GM13976 (cell line): ENCODE measurements around the gene ARL2BP.

ENCODE experiments used
- DNase-seq: peaks from one replicate; pipeline ENCODE4 v3.0.0; 2012; ENCODE audit warnings: low spot score
- CTCF ChIP-seq: IDR thresholded peaks from 2 replicates; pipeline ENCODE4 v1.5.1; 2012; ENCODE audit warnings: borderline replicate concordance, mild to moderate bottlenecking; ENCODE audit not compliant: insufficient read depth; ENCODE audit errors: extremely low read depth, missing control alignments, control extremely low read depth
- in situ Hi-C: fragments of 300-500 bp; cut with MboI; formaldehyde crosslinking; loops from one replicate; pipeline ENCODE4 v1.12.0; 2022; ENCODE audit warnings: low sequenced_read_pairs, mixed read lengths, inconsistent platforms; ENCODE audit not compliant: unreplicated experiment

The ARL2BP gene

GRCh38 chr16:57261806-57262205 is 16.7 kb downstream of the ARL2BP start:
- TF ChIP-seq CTCF: no peak
- in situ Hi-C loops: no loop called here
- DNase-seq: no peak

GRCh38 chr16:57262841-57263540 is 17.9 kb downstream of the ARL2BP start:
- in situ Hi-C loops: no loop called here
- TF ChIP-seq CTCF: no peak

GRCh38 chr16:57263541-57264351 is 18.7 kb downstream of the ARL2BP start:
- in situ Hi-C loops: no loop called here
- TF ChIP-seq CTCF: no peak
- DNase-seq: no peak

More at GRCh38 chr16:57262841-57263540, 17.9 kb downstream of the ARL2BP start:
- no peak for DNase-seq

- in situ Hi-C loops: no loop called here
Measured at GRCh38 chr16:57264381-57264780, 19.3 kb downstream of the ARL2BP start.

DNA sequence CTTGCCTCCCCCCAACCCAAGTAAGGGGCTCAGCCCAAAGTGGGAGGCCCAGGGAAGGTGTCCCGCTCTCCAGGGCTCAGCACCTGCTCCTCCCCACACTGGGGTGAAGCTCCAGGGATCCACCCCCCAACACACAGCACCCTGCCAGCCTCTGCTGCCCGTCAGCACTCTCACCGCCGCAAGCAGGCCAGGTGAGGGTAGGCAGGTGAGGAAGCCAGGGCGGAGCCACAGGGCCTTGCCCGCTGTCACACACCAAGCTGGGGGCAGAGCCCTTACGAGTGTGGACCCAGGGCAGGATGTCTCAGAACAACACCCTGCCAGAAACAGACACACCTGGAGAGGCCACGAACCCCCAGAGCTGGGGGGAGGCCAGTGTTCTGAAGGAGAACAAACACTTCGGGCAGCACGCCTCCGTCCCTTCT is 19.9 kb downstream of the ARL2BP start:
- in situ Hi-C loops: no loop called here
- no peak for TF ChIP-seq CTCF
- DNase-seq: no peak

More at GRCh38 chr16:57264381-57264780, 19.3 kb downstream of the ARL2BP start:
- TF ChIP-seq CTCF: no peak
- no peak for DNase-seq

GRCh38 chr16:57265850-57266530 is 20.9 kb downstream of the ARL2BP start:
- in situ Hi-C loops: no loop called here
- DNase-seq: no peak
- TF ChIP-seq CTCF: no peak
